Stimulated activated CD4-positive, alpha-beta T cell treated with anti-CD3 and anti-CD28 coated beads, Interleukin-1b, Interleukin-23, amount 100 ng/mL, for 4 hours (primary cell): ENCODE measurements around the gene PNLDC1.
A peak's percentile ranks its signal among the peaks of the same experiment; 100 is the strongest.

Experiments
- DNase-seq, 2 donors: peaks; one replicate each; pipeline ENCODE4 v3.0.0-alpha.2; 2020; ENCODE audit warnings: low read depth in 2 of 2

Gene PNLDC1, protein sequence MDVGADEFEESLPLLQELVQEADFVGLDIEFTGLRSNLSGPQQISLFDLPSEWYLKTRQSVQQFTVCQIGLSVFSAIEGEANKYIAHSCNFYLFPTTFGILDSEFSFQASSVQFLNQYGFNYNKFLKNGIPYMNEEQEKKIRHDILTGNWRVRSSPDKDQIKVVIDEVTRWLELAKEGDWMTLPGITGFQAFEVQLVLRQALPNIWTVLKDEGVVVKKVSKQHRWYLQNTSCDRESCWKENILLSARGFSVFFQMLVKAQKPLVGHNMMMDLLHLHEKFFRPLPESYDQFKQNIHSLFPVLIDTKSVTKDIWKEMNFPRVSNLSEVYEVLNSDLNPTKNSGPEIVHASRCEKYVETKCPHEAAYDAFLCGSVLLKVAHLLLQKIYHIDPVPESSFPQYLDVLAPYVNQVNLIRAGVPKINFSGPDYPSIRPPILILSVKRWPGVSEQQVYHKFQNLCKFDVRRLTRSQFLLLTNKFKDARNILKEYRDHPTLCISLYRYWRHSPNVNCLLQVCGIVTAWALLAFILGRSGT

DNA sequence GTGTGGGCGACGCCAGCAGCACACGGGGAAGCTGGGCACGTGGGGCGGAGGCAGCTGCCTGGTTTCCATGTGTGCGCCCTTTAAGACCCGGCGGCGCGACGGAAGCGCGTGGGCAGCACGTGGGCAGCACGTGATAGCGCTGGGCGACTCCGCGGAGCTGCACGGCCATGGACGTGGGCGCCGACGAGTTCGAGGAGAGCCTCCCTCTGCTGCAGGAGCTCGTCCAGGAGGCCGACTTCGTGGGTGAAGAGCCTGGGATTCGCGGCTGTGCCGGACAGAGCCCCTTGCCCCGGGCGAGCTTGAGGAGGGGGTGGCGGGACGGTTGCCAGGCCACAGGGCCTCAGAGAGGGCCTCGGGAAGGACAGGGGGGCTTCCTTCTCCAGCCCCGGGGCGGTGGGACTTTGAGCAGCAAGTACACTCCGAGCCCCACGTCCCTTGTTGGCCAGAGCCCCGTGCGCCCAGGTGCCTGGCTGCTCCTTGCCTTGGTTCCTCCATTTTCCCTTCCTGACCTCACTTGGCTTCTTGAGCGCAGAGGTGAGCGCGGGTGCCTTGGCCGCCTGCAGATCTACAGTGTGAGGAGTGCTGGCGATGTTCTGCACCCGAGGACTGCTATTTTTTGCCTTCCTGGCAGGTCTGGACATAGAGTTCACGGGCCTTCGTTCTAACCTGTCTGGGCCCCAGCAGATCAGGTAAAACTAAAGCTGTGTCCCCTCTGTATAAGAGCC lies at the start of gene PNLDC1:
Gene PNLDC1 (plus strand): TSS at position 136 of the 725 bp plus-strand sequence. CDS start 32 bp downstream, at position 168.
- DNase-seq = no peak

DNA sequence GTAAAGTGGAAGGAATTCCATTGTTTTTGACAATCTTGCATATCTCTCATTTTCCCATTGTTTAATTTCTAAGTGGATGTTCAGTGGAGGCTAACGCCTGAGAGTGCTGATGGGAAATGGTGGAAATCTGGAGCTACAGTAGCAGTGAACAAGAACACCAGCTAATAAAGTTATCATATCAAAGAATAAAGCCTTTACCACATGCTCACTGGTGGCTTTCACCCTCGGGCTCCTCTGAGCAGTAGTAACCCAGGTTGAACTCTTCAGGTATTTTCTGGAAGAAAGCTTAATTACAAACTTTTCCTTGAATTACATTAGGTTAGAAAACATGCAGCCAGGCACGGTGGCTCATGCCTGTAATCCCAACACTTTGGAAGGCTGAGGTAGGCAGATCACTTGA lies 48.6 kb upstream of the PNLDC1 start:
- DNase-seq = no peak

DNA sequence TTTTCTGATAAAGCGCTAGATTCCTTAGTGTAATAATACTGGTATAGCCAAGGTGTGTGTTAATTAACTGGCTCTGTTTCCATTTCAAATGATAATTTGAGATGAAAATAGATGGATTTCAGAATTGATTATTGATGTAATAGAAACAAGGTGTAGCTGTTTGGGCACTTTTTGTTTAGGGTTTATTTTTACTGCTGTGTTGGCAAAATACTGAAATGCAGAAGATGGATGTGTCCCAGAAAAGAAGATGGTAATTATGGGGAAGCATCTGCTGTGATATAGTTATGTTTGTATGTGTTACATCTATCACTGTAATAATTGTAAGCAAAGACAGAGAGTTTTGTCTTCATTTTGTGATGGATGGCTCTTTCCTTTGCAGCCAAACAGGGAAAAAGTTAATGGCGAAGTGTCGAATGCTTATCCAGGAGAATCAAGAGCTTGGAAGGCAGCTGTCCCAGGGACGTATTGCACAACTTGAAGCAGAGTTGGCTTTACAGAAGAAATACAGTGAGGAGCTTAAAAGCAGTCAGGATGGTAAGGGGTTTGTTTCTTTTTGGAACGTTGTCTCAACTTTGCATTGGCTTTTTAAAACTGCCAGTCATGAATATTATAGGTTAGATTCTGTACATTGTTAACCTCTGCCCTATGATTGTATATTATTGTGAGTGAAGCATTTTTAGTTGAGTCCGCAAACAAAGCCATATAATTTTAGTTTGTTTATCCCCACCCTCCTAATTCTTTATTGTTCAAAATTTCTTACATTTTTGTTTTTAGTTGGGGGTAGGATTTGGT lies 46.8 kb upstream of the PNLDC1 start:
- DNase-seq = no peak

DNA sequence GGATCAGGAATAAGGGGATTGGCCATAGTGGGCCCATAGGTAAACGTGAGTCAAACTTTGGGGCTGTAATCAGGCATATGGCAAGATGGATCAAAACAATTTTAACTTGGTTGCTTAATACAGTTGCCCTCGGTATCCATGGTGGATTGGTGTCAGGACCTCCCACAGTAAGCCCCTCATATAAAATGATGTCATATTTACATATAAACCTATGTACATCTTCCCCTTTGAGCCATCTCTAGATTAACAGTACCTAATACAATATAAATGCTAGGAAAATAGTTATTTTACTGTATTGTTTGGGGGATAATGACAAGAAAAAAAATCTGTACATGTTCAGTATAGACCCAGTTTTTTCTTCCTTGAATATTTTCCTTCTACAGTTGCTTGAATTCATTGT lies 45.7 kb upstream of the PNLDC1 start:
- DNase-seq = no peak

DNA sequence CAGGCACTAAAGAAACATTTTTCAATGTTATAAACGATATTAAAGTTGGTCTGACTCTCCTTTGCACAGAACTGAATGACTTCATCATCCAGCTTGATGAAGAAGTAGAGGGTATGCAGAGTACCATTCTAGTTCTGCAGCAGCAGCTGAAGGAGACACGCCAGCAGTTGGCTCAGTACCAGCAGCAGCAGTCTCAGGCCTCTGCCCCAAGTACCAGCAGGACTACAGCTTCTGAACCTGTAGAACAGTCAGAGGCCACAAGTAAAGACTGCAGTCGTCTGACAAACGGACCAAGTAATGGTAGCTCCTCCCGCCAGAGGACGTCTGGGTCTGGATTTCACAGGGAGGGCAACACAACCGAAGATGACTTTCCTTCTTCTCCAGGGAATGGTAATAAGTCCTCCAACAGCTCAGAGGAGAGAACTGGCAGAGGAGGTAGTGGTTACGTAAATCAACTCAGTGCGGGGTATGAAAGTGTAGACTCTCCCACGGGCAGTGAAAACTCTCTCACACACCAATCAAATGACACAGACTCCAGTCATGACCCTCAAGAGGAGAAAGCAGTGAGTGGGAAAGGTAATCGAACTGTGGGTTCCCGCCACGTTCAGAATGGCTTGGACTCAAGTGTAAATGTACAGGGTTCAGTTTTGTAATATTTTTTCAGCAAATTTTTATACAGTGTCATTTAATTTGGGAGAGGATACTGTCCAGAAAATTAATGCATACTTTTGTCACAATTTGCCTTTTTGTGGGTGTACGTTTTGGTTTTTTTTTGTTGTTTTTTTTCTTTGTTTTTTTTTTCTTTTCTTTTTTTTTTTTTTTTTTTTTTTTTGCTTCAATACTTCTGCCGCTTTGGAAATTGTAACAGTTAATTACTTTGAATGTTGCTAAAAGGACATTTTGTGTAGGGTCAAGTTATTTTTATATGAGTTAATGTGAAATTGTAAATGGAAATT lies 44.8 kb upstream of the PNLDC1 start:
- no peak for DNase-seq

DNA sequence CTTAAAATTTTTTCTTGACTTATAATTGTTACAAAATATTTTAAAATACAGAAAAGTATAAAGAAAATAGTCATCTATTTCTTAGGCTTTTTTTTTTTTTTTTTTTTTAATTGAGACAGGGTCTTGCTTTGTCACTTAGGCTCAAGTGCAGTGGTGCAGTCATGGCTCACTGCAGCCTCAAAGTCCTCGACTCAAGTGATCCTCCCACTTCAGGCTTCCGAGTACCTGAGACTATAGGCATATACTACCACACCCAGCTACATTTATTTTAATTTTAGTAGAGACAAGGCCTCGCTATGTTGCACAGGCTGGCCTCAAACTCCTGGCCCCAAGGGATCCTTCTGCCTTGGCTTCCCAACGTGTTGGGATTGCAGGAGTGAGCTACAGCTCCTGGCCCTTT lies 43.6 kb upstream of the PNLDC1 start:
- no peak for DNase-seq

DNA sequence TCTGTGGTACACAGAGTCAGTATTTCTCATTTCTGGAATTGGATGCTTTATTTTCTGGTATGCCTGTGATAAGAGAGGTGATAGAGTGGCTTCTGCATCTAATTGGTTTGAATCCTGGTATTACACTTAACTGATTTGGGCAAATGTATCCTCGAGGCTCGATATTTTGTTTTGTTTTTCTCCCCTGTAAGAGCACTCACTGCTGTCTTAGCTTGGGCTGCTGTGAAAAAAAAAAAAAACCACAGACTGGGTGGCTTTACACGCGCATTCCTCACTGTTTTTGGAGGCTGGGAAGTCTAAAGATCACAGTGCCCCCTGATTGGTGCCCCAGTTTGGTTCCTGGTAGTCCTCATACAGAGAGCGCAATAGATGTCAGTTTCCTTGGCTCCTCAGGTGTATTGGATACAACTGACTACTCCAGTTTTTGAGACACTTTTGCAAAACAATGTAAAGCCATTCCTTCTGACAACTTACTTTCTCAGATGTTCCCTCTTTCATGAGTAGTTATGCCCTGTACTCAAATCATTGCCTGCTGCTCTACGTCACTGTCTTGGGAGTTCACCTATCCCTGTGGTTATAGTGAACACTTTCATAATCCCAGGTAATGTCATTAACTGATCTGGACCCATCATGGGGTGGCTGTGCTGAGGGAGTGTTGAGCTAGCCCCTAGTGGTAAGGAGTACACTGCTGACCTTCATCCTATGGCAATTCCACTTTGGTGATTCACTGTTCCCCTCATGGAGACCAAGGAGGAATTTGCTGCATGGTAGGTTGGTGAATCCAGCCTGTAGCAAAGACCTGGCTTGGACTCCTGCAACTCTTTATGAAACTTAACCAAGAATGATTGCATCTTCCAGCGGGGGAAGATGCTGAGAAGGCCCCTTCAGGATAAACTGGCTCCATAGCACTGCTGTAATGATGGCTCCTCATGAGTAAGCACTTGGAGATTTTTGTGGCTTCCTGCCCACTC lies 41.8 kb upstream of the PNLDC1 start:
- no peak for DNase-seq

DNA sequence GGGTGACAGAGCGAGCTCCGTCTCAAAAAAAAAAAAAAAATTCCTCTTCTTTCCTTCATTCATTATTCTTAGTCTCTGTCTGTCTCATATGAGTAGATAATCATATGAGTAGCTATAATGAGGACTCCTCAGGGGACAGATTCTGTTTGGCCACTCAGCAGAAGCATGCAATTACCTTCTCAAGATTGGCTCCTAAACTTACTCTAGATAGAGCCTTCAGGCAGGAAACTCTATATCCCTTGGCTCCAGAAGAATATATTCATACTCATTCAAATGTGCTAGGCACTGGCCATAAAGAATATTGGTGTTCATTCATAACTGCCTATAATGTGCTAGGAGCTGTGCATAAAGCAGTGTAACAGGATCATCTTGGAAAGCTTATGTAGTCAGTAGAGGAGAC lies 40.4 kb upstream of the PNLDC1 start:
- no peak for DNase-seq

DNA sequence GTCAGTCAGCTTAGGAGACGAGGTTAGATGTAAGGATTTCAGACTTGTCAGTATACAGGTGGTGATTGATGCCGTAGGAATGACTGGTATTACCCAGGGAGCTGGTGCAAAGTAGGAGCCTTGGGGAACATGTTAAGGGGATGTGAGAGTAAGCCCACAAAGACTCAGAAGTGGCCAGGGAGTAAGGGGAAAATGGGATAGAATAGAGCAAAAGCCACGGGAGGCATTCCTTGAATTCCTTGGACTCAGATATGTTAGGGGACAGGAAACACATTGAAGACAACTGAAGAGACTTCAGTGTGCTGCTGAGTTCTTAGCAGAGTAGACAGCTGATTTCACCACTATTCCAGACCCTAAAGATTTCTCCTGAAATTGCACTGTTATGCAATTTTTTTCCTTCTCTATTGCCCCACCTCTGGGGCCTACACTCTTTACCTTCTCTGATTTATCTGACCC lies 39.4 kb upstream of the PNLDC1 start:
- no peak for DNase-seq

DNA sequence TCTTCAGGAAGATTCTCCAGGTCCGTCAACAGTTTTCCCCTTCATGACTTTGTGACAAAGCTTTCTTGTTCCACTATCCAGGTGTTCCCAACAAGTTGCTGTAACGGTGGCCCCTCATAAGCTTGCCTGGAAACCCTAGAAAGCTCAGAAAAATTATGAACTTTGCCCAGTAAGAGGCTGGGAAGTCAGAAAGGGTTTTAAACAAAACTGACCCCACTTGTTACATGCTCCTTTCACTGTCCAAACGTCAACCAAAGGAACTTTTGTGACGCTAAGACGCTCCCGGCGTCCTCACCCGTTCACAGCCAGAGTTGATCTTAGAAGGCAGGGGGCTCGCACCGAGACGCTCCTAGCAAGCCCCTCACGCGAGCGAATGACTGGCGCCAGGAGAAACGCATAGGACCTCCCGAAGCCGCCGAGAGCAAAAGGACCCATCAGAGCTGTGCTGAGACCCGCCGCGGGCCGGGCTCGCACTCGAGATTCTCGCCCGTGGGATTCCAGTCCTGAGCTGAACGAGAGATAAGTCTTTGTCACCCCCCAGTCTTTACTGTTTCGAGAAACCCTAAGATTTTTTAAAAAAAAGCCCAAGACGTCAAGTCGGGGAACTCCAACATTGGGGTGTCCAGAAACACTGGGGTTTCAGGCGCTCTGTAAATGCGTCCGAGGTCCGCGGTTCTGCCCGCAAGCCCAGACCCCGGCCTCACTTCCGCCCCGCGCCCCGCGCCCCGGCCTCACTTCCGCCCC lies 38.8 kb upstream of the PNLDC1 start:
- peak in 1 of 2 donors; percentile 12 for DNase-seq

DNA sequence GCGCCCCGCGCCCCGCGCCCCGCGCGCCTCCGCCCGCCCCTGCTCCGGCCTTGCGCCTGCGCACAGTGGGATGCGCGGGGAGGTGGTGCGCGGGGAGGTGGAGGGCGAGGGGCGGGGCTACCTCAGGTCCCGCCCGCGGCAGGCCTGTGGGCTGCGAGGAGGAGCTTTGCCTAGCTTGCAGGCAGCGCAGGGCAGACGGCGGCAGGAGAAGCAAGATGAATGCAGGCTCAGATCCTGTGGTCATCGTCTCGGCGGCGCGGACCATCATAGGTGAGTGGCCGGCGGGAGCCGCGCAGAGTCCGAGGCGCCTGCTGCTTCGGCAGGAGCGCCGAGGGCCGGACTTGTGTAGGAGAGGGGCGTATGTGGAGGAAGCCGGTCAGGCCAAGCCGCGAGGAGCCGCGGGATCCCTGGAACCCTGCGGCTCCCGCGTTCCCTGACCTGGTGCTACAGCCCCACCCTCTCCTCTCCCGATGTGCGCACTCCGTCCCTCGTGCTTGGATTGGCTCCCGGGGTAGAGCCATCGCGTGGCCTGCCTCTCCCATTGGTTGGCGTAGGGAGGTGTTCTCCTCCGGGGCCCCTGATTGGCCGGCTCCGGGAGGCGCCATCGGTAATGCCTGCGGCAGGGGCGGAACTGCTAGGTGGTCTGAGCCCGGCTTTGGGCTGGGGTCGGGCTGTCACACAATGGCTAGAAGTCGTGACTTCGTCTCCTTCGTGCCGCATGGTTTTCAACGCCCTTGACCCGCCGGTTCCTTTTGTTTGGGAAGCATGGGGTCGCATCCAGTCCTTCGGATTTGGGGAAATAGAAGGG lies 38.0 kb upstream of the PNLDC1 start, which contains the start of gene ACAT2:
Gene ACAT2 (plus strand): TSS at position 173 of the 808 bp plus-strand sequence. CDS start 43 bp downstream, at position 216.
- peak; percentile 80 to 89 for DNase-seq

DNA sequence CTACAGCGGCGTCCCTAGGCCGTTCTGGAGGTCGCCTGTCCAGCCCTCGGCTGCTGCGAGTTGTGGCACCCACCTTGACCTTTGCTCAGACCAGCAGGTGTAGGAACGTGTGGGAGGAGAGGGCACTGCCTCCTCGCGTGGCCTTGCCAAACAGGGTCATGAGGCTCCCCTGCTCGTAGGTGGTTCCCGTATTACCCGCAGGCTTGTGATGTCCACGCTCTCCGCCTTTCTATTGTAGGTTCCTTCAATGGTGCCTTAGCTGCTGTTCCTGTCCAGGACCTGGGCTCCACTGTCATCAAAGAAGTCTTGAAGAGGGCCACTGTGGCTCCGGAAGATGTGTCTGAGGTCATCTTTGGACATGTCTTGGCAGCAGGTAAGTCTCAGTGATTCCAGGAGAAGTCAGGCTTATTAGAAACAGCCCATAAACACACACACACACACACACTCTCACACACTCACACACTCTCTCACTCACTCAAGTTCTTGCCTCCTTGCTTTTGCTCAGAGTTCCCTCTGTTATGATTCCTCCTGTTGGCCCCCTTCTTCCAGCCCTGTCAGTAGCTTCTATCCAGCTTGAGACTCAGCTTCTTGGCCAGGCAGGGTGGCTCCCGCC lies 37.3 kb upstream of the PNLDC1 start:
- no peak for DNase-seq

DNA sequence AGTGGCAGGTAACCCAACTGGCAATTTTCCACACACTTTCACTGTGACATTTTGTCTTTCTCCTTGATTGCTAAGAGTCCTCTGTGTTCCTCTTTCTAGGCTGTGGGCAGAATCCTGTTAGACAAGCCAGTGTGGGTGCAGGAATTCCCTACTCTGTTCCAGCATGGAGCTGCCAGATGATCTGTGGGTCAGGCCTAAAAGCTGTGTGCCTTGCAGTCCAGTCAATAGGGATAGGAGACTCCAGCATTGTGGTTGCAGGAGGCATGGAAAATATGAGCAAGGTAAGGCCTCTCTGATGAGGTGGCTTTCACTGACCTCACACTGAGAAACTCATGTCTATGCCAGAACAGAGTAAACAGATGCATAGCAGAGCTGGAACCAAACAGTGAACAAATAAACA lies 33.2 kb upstream of the PNLDC1 start:
- no peak for DNase-seq

DNA sequence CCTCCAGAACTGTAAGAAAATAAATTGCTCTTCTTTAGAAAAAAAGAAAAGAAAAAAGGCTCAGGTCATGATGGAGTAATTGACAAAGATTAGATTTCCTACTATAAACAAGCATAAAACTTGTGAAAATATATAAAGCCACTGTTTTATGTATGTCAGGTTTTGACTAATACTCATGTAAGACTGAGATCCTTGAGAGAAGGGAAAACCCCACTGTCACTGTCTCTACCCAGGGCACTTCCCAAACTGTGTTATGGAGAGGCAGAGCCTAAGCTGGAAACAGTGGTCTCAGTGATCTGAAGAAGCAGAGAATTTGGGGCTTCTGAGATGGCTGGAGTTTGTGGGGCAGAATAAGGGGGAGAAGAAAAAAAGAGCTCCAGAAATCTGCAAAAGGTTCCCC lies 30.6 kb upstream of the PNLDC1 start:
- no peak for DNase-seq

DNA sequence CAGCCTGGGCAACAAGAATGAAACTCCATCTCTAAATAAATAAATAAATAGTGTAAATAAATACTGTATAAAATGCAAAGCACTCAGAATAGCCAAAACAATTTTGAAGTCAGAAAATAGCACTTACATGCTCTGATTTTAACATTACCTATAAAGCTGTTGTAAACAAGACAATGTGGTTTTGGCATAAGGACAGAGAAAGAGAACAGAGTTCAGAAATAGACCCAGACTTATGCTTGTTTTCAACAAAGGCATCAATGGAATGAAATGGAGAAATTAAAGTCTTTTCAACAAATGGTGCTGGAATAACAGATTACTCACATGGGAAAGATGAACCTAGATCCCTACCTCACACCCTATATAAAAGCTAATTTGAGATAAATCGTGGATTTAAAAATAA lies 27.9 kb upstream of the PNLDC1 start:
- DNase-seq = no peak

DNA sequence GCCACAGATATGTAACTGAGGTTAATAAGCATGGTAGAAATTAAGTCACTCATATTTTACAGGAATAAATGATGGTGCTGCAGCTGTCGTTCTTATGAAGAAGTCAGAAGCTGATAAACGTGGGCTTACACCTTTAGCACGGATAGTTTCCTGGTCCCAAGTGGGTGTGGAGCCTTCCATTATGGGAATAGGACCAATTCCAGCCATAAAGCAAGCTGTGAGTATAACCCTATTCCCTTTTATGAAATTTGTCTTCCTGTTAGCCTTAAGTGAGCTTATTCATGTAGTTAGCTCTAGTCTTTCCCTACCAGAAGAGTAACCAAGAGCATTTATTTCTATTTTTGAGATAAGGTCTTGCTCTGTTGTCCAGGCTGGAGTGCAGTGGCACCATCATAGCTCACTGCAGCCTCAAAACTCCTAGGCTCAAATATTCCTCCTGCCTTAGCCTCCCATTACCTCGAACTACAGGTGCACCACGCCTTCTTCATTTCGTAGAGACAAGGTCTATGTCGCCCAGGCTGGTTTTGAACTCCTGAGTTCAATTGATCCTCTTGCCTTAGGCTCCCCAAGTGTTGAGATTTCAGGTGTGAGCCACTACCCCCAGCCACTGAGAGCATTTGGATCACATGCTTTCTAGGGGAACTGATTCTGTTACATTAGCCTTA lies 22.7 kb upstream of the PNLDC1 start:
- DNase-seq = no peak

DNA sequence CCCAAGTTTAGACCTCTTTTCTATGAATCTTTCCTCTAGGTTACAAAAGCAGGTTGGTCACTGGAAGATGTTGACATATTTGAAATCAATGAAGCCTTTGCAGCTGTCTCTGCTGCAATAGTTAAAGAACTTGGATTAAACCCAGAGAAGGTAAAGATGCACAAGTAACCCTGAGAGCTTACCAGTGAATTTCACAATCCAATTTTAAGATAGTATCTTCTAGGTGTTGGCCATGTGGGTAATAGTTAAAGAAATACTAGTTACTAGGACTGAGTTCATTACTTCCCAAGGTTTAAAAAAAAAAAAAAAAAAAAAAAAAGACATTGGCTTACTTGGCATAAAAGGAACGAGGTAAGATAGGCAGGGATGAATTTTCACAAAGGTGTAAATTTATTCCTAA lies 21.9 kb upstream of the PNLDC1 start:
- DNase-seq = no peak
